ENCODE measurements around the gene MYO7A.

The MYO7A gene

DNA sequence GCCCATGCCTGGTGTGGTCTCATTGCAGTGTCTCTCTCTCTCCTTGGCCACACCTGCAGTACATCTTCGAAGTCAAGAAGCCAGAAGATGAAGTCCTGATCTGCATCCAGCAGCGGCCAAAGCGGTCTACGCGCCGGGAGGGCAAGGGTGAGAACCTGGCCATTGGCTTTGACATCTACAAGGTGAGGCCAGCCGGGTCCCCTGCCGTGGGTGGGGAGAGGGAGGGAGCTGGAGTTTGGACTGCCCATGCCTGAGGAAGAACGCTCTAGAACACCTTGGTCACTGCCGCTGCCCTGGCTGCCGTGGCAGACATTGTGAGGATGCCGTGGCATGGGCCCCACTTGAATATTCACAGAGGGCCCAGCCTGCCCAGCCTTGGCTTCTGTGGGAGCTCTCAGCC, 9.1 kb upstream of the MYO7A start:
- Histone ChIP-seq H3K9me2 (replicated peaks; ENCODE audit: insufficient read depth, low read length) (no peaks in the 10 kb centered on the region), H4K20me1 (ENCODE audit: insufficient read depth, low read length) (no peaks in the 10 kb centered on the region), H3K4me2 (ENCODE audit: low read depth, low read length) (no peak overlapping the region), H2AFZ (ENCODE audit: low read length) (no peak overlapping the region), H3K79me2 (ENCODE audit: low read length) (no peaks in the 10 kb centered on the region), H3F3A (ENCODE audit: insufficient read depth, low read length) (no peaks in the 10 kb centered on the region), H3K9ac (ENCODE audit: low read length) (no peak overlapping the region), H3K27ac (ENCODE audit: low read length) (no peak overlapping the region), H3K4me1 (ENCODE audit: low read length) (peaks cover 6% of the 10 kb centered on the region), H3K9me3 (replicated peaks; ENCODE audit: insufficient read depth, low read length) (no peaks in the 10 kb centered on the region), H3K36me3 (replicated peaks; ENCODE audit: insufficient read depth, low read length) (no peaks in the 10 kb centered on the region), H3K4me3 (ENCODE audit: low read length) (no peak overlapping the region), H3K27me3 (replicated peaks; ENCODE audit: insufficient read depth, low read length) (no peaks in the 10 kb centered on the region)
- DNase-seq, result no peak
- TF ChIP-seq, protein P1, sequence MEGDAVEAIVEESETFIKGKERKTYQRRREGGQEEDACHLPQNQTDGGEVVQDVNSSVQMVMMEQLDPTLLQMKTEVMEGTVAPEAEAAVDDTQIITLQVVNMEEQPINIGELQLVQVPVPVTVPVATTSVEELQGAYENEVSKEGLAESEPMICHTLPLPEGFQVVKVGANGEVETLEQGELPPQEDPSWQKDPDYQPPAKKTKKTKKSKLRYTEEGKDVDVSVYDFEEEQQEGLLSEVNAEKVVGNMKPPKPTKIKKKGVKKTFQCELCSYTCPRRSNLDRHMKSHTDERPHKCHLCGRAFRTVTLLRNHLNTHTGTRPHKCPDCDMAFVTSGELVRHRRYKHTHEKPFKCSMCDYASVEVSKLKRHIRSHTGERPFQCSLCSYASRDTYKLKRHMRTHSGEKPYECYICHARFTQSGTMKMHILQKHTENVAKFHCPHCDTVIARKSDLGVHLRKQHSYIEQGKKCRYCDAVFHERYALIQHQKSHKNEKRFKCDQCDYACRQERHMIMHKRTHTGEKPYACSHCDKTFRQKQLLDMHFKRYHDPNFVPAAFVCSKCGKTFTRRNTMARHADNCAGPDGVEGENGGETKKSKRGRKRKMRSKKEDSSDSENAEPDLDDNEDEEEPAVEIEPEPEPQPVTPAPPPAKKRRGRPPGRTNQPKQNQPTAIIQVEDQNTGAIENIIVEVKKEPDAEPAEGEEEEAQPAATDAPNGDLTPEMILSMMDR (IDR thresholded peaks at IDR 0.05; ENCODE audit: low read length), result no peak
- TF ChIP-seq EZH2 (optimal IDR thresholded peaks at IDR 0.05; ENCODE audit: low read depth, low read length), result no peak
- TF ChIP-seq EZH2phosphoT487 (IDR thresholded peaks at IDR 0.05; ENCODE audit: low read length), result no peak

DNA sequence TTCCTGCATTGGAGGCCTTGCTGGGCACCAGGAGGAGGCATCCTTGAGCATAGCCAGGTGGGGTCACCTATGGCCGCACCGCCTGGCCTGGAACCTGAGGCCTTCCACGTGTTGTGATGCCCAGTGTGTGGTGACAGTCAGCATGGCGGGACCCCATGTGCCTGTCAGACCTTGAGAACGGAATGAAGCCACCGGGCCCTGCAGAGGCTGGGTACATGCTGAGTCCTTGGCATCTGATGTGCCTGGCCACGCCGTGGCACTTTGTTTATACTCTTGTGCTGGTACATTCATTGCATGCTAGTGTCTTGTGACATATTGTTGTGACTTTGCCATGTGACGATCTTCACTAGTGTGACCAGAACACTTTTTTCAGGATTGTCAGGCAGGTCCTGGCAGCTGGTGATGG, 8.5 kb upstream of the MYO7A start:
- no peak overlapping the region for H2AFZ ChIP-seq (ENCODE audit: low read length)
- H3K9ac ChIP-seq (ENCODE audit: low read length), result no peak overlapping the region
- H3K27ac ChIP-seq (ENCODE audit: low read length), result no peak overlapping the region
- TF ChIP-seq, protein P1 (IDR thresholded peaks at IDR 0.05; ENCODE audit: low read length), result no peak
- TF ChIP-seq EZH2phosphoT487 (IDR thresholded peaks at IDR 0.05; ENCODE audit: low read length) (no peak), EZH2 (optimal IDR thresholded peaks at IDR 0.05; ENCODE audit: low read depth, low read length) (no peak)
- DNase-seq, result no peak
- no peaks in the 10 kb centered on the region for H3K9me3 ChIP-seq (replicated peaks; ENCODE audit: insufficient read depth, low read length)
- peaks cover 6% of the 10 kb centered on the region for H3K4me1 ChIP-seq (ENCODE audit: low read length)
- H3F3A ChIP-seq (ENCODE audit: insufficient read depth, low read length), result no peaks in the 10 kb centered on the region
- H3K9me2 ChIP-seq (replicated peaks; ENCODE audit: insufficient read depth, low read length), result no peaks in the 10 kb centered on the region
- H3K4me3 ChIP-seq (ENCODE audit: low read length), result no peak overlapping the region
- H3K4me2 ChIP-seq (ENCODE audit: low read depth, low read length), result no peak overlapping the region
- no peaks in the 10 kb centered on the region for H3K79me2 ChIP-seq (ENCODE audit: low read length)
- H4K20me1 ChIP-seq (ENCODE audit: insufficient read depth, low read length), result no peaks in the 10 kb centered on the region
- no peaks in the 10 kb centered on the region for H3K27me3 ChIP-seq (replicated peaks; ENCODE audit: insufficient read depth, low read length)
- no peaks in the 10 kb centered on the region for H3K36me3 ChIP-seq (replicated peaks; ENCODE audit: insufficient read depth, low read length)

DNA sequence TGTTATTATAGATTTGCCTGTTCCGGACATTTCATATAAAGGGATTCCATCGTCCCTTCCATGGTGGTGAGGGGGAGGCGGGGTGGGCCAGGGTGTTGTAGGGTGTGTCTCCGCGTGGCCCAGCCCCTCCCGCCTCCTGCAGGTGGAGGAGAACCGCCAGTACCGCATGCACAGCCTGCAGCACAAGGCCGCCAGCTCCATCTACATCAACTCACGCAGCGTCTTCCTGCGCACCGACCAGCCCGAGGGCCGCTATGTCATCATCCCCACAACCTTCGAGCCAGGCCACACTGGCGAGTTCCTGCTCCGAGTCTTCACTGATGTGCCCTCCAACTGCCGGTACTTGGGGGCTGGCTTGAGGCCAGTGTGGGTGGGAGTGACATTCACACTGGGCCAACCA, 7.5 kb upstream of the MYO7A start:
- H3K4me2 ChIP-seq (ENCODE audit: low read depth, low read length), result no peak overlapping the region
- no peaks in the 10 kb centered on the region for H3K9me2 ChIP-seq (replicated peaks; ENCODE audit: insufficient read depth, low read length)
- H3K79me2 ChIP-seq (ENCODE audit: low read length), result no peaks in the 10 kb centered on the region
- H4K20me1 ChIP-seq (ENCODE audit: insufficient read depth, low read length), result no peaks in the 10 kb centered on the region
- no peaks in the 10 kb centered on the region for H3K9me3 ChIP-seq (replicated peaks; ENCODE audit: insufficient read depth, low read length)
- no peaks in the 10 kb centered on the region for H3K36me3 ChIP-seq (replicated peaks; ENCODE audit: insufficient read depth, low read length)
- no peak overlapping the region for H3K9ac ChIP-seq (ENCODE audit: low read length)
- TF ChIP-seq EZH2 (optimal IDR thresholded peaks at IDR 0.05; ENCODE audit: low read depth, low read length) (no peak), EZH2phosphoT487 (IDR thresholded peaks at IDR 0.05; ENCODE audit: low read length) (no peak)
- DNase-seq, result no peak
- no peaks in the 10 kb centered on the region for H3F3A ChIP-seq (ENCODE audit: insufficient read depth, low read length)
- H3K4me3 ChIP-seq (ENCODE audit: low read length), result no peak overlapping the region
- no peaks in the 10 kb centered on the region for H3K27me3 ChIP-seq (replicated peaks; ENCODE audit: insufficient read depth, low read length)
- H3K27ac ChIP-seq (ENCODE audit: low read length), result no peak overlapping the region
- H2AFZ ChIP-seq (ENCODE audit: low read length), result no peak overlapping the region
- peaks cover 6% of the 10 kb centered on the region for H3K4me1 ChIP-seq (ENCODE audit: low read length)

DNA sequence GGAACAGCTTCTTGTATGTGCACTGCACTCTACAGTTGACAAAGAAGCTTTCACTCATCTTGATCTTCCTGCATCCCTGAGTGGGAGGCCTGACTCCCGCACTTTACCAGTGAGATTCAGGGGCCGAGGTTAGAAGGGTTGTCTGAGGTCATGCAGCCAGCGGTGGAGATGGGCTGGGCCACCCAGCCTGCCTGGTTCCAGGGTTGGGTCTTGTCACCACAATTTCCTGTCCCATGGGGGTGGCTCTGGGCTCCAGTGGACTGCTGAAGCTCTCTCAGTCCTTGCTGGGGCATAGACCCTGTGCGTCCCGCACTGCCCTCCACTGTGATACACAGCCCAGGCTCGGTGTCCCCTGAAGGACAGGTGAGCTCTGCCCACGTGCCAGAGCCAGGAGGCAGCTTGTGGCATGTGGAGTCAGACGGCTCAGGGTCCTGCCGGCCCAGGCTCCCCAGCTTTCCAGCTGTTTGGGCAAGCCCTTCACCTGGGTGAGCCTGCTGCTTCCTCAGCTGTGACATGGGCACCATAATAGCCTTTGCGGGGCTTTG, 6.9 kb upstream of the MYO7A start:
- TF ChIP-seq, protein P1 (IDR thresholded peaks at IDR 0.05; ENCODE audit: low read length), result no peak
- TF ChIP-seq EZH2 (optimal IDR thresholded peaks at IDR 0.05; ENCODE audit: low read depth, low read length) (no peak), EZH2phosphoT487 (IDR thresholded peaks at IDR 0.05; ENCODE audit: low read length) (no peak)
- no peak overlapping the region for H3K27ac ChIP-seq (ENCODE audit: low read length)
- H3K4me3 ChIP-seq (ENCODE audit: low read length), result no peak overlapping the region
- H3K36me3 ChIP-seq (replicated peaks; ENCODE audit: insufficient read depth, low read length), result no peaks in the 10 kb centered on the region
- H3K9ac ChIP-seq (ENCODE audit: low read length), result no peak overlapping the region
- H3K79me2 ChIP-seq (ENCODE audit: low read length), result no peaks in the 10 kb centered on the region
- no peak overlapping the region for H3K4me2 ChIP-seq (ENCODE audit: low read depth, low read length)
- no peak for DNase-seq
- H3K27me3 ChIP-seq (replicated peaks; ENCODE audit: insufficient read depth, low read length), result no peaks in the 10 kb centered on the region
- no peaks in the 10 kb centered on the region for H3F3A ChIP-seq (ENCODE audit: insufficient read depth, low read length)
- peaks cover 6% of the 10 kb centered on the region for H3K4me1 ChIP-seq (ENCODE audit: low read length)
- no peaks in the 10 kb centered on the region for H3K9me3 ChIP-seq (replicated peaks; ENCODE audit: insufficient read depth, low read length)
- H4K20me1 ChIP-seq (ENCODE audit: insufficient read depth, low read length), result no peaks in the 10 kb centered on the region
- no peaks in the 10 kb centered on the region for H3K9me2 ChIP-seq (replicated peaks; ENCODE audit: insufficient read depth, low read length)
- no peak overlapping the region for H2AFZ ChIP-seq (ENCODE audit: low read length)

Measured in MM.1S (cell line).